NCI-H2171 treated with DMSO at 0.1 percent for 48 hours (cell line): Measurements from ENCODE around the gene SYNE1.
"Not testable (repeated sequence)": the region's sequence is repeated elsewhere in the genome, so short reads cannot be mapped to it uniquely, and the experiment has no call there.

Experiments
- DNase-seq: peaks from one replicate; lab custom pipeline; 2025; lab: John Stamatoyannopoulos, UW

The SYNE1 gene

GRCh38 chr6:152630832-152631231 is 6.3 kb downstream of the SYNE1 start:
- no peak for DNase-seq

GRCh38 chr6:152625213-152625612 is 11.9 kb downstream of the SYNE1 start:
- DNase-seq, result no peak

GRCh38 chr6:152614776-152615175 is 22.4 kb downstream of the SYNE1 start:
- DNase-seq, result not testable (repeated sequence)

- no peak for DNase-seq
Measured at GRCh38 chr6:152609125-152609670, 28.0 kb downstream of the SYNE1 start.

GRCh38 chr6:152605941-152606340 is 31.2 kb downstream of the SYNE1 start:
- DNase-seq, result no peak

GRCh38 chr6:152605342-152605741 is 31.8 kb downstream of the SYNE1 start:
- DNase-seq, result no peak

GRCh38 chr6:152603911-152604310 is 33.3 kb downstream of the SYNE1 start:
- DNase-seq, result no peak

GRCh38 chr6:152600022-152600421 is 37.1 kb downstream of the SYNE1 start:
- DNase-seq, result peak; percentile 34

- no peak for DNase-seq
Measured at GRCh38 chr6:152598901-152599537, 38.1 kb downstream of the SYNE1 start.

GRCh38 chr6:152598421-152598820 is 38.7 kb downstream of the SYNE1 start:
- no peak for DNase-seq

- no peak for DNase-seq
Measured at GRCh38 chr6:152596726-152597125, 40.4 kb downstream of the SYNE1 start.

- DNase-seq, result no peak
Measured at GRCh38 chr6:152595499-152595898, 41.7 kb downstream of the SYNE1 start.

GRCh38 chr6:152594701-152595100 is 42.5 kb downstream of the SYNE1 start:
- no peak for DNase-seq

- DNase-seq, result no peak
Measured at GRCh38 chr6:152588456-152588855, 48.7 kb downstream of the SYNE1 start.

- no peak for DNase-seq
Measured at GRCh38 chr6:152587473-152587872, 49.7 kb downstream of the SYNE1 start.

- DNase-seq, result no peak
Measured at GRCh38 chr6:152585236-152585635, 51.9 kb downstream of the SYNE1 start.

- DNase-seq, result no peak
Measured at GRCh38 chr6:152583888-152584287, 53.3 kb downstream of the SYNE1 start.

GRCh38 chr6:152576525-152576924 is 60.6 kb downstream of the SYNE1 start:
- DNase-seq, result no peak

- no peak for DNase-seq
Measured at GRCh38 chr6:152575621-152576150, 61.5 kb downstream of the SYNE1 start.

GRCh38 chr6:152575161-152575560 is 62.0 kb downstream of the SYNE1 start:
- DNase-seq, result no peak

- DNase-seq, result no peak
Measured at GRCh38 chr6:152573762-152574161, 63.4 kb downstream of the SYNE1 start.

GRCh38 chr6:152572338-152573088 is 64.6 kb downstream of the SYNE1 start:
- no peak for DNase-seq

GRCh38 chr6:152571943-152572337 is 65.2 kb downstream of the SYNE1 start:
- DNase-seq, result no peak
